Nephron progenitor cell (in vitro differentiated cells): Measurements from ENCODE around the gene ZNF775.
A peak's percentile ranks its signal among the peaks of the same experiment; 100 is the strongest.

Source experiments
- DNase-seq: peaks from one replicate; pipeline ENCODE4 v3.0.0; 2021
- H3K27ac Mint-ChIP-seq: 2 replicates; pipeline ENCODE4 v1.8.0; 2021; ENCODE audit warnings: mild to moderate bottlenecking, moderate library complexity, mixed read lengths
- H3K27me3 Mint-ChIP-seq: 2 replicates; pipeline ENCODE4 v1.8.0; 2021; ENCODE audit warnings: mild to moderate bottlenecking, low read depth, mixed read lengths; ENCODE audit not compliant: poor library complexity
- H3K36me3 Mint-ChIP-seq: 2 replicates; pipeline ENCODE4 v1.8.0; 2021; ENCODE audit warnings: low read depth, mixed read lengths
- H3K4me1 Mint-ChIP-seq: 2 replicates; pipeline ENCODE4 v1.8.0; 2021; ENCODE audit warnings: mixed read lengths
- H3K4me3 Mint-ChIP-seq: 2 replicates; pipeline ENCODE4 v1.8.0; 2021; ENCODE audit warnings: mild to moderate bottlenecking, moderate library complexity, mixed read lengths
- H3K9me3 Mint-ChIP-seq: 2 replicates; pipeline ENCODE4 v1.8.0; 2021; ENCODE audit warnings: mild to moderate bottlenecking, moderate library complexity, mixed read lengths
- TF ChIP-seq, protein P1 (sequence below): fragments of 200-600 bp; sonication (generic); IDR thresholded peaks from 2 replicates; pipeline ENCODE4 v1.5.0; 2021; ENCODE audit warnings: antibody characterized with exemption

The ZNF775 gene

DNA sequence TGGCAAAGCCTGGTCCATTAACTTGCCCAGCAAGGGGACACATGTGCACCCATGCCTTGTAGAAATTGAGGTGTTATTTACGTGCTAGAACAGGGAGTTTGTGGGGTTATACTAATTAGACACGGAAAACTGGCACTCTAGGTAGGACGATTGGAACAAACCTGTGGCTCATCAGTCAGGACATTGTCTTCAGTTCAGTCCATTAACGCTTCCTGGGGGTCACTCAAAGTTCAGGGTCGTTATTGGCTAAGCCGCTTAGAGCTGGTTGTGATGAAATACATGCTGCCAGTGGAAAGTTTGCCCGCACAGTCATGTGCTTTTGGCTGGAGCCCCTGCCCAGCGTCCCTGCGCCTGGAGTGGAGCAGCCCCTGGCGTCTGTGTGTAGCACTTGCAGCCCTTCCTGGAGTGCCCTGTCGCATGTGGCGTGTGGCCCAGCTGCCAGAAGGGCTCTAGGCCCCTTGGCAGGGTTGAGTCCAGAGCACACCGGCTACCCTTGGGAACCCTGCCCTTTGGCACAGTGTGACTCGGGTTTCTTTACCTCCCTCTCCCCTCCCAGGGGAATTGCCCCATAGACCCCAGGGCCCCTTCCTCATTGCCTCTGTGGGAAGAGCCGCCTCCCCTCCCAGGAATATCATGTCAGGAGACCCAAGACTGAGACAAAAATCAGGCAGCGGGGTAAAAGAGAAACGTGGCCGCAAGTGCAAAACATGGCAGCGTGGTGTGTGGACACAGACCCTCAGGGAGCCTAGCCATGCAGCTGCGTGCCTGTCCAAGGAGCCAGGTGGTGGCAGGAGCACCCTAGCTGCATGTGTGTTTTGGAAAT, 9.8 kb downstream of the ZNF775 start:
- TF ChIP-seq, protein P1, sequence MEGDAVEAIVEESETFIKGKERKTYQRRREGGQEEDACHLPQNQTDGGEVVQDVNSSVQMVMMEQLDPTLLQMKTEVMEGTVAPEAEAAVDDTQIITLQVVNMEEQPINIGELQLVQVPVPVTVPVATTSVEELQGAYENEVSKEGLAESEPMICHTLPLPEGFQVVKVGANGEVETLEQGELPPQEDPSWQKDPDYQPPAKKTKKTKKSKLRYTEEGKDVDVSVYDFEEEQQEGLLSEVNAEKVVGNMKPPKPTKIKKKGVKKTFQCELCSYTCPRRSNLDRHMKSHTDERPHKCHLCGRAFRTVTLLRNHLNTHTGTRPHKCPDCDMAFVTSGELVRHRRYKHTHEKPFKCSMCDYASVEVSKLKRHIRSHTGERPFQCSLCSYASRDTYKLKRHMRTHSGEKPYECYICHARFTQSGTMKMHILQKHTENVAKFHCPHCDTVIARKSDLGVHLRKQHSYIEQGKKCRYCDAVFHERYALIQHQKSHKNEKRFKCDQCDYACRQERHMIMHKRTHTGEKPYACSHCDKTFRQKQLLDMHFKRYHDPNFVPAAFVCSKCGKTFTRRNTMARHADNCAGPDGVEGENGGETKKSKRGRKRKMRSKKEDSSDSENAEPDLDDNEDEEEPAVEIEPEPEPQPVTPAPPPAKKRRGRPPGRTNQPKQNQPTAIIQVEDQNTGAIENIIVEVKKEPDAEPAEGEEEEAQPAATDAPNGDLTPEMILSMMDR, result peak; percentile 36
- Mint-ChIP-seq H3K4me1 (peaks cover 39% of the 10 kb centered on the region), H3K9me3 (no peaks in the 10 kb centered on the region), H3K27ac (no peak overlapping the region), H3K27me3 (no peaks in the 10 kb centered on the region), H3K4me3 (no peak overlapping the region), H3K36me3 (peaks cover 41% of the 10 kb centered on the region)
- DNase-seq, result peak; percentile 39

- Mint-ChIP-seq H3K27ac (no peak overlapping the region), H3K36me3 (peaks cover 41% of the 10 kb centered on the region), H3K4me1 (peaks cover 38% of the 10 kb centered on the region), H3K4me3 (no peak overlapping the region), H3K9me3 (no peaks in the 10 kb centered on the region), H3K27me3 (no peaks in the 10 kb centered on the region)
- TF ChIP-seq, protein P1, result no peak
- no peak for DNase-seq
Measured at GRCh38 chr7:150389532-150389816, 10.3 kb downstream of the ZNF775 start.

DNA sequence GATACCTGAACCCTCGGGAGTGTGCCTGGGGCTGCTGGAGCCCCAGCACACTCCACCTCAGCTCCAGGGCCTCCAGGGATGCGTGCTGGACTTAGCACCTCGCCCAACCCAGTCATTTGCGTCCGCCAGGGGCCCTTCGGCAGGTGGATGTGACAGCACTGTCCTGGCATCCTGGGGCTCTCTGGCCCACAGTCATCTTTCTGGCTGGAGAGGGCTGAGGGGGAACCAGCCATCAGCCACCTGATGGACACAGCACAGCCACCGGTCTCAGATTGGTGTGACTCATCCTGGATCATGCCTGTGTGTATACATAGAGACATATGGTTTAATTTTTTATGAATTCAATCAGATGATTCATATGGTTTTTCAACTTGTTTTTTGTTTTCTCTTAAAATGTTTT, 11.1 kb downstream of the ZNF775 start:
- peaks cover 36% of the 10 kb centered on the region for H3K4me1 Mint-ChIP-seq
- no peak for DNase-seq

GRCh38 chr7:150393325-150393724, 14.2 kb downstream of the ZNF775 start:
- Mint-ChIP-seq H3K4me1 (peaks cover 31% of the 10 kb centered on the region), H3K27ac (no peak overlapping the region), H3K27me3 (no peaks in the 10 kb centered on the region), H3K36me3 (peaks cover 42% of the 10 kb centered on the region), H3K9me3 (no peaks in the 10 kb centered on the region), H3K4me3 (no peak overlapping the region)
- TF ChIP-seq, protein P1, result no peak
- DNase-seq, result no peak

More for the DNA sequence above, 11.1 kb downstream of the ZNF775 start:
- TF ChIP-seq, protein P1, result no peak
- no peak overlapping the region for H3K4me3 Mint-ChIP-seq
- no peak overlapping the region for H3K27ac Mint-ChIP-seq
- peaks cover 41% of the 10 kb centered on the region for H3K36me3 Mint-ChIP-seq
- no peaks in the 10 kb centered on the region for H3K27me3 Mint-ChIP-seq
- no peaks in the 10 kb centered on the region for H3K9me3 Mint-ChIP-seq

DNA sequence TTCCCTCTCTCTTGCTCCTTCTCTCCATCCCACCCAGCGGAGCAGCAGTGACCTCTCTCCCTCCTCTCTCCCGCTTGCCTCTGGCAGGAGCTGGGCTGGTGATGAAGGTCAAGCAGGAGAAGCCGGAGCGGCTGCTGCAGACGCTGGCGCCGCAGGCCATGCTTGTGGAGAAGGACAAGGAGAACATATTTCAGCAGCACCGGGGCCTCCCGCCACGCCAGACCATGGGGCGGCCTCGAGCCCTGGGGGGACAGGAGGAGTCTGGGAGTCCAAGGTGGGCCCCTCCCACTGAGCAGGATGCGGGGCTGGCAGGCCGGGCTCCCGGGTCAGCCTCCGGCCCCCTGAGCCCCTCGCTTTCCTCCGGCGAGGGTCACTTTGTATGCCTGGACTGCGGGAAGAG, 17.3 kb downstream of the ZNF775 start:
- Mint-ChIP-seq H3K9me3 (no peaks in the 10 kb centered on the region), H3K4me1 (peaks cover 53% of the 10 kb centered on the region), H3K36me3 (peaks cover 26% of the 10 kb centered on the region), H3K4me3 (no peak overlapping the region), H3K27me3 (no peaks in the 10 kb centered on the region), H3K27ac (peak overlapping the region; percentile 56)
- DNase-seq, result no peak
- TF ChIP-seq, protein P1, result no peak

DNA sequence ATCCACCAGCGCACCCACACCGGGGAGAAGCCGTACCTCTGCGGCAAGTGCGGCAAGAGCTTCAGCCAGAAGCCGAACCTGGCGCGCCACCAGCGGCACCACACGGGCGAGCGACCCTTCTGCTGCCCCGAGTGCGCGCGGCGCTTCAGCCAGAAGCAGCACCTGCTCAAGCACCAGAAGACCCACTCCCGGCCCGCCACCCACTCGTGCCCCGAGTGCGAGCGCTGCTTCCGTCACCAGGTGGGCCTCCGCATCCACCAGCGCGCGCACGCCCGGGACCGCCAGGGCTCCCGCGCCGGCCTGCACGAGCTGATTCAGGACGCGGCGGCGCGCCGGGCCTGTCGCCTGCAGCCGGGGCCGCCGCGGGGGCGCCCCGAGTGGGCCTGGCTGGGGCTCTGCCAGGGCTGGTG, 17.7 kb downstream of the ZNF775 start:
- Mint-ChIP-seq H3K9me3 (no peaks in the 10 kb centered on the region), H3K4me3 (no peak overlapping the region), H3K27ac (no peak overlapping the region), H3K36me3 (peaks cover 26% of the 10 kb centered on the region), H3K4me1 (peaks cover 57% of the 10 kb centered on the region), H3K27me3 (no peaks in the 10 kb centered on the region)
- no peak for DNase-seq
- TF ChIP-seq, protein P1, result no peak
